H1 (cell line): ENCODE results near the gene CDC7. TPM values are rescaled to one million over a fixed set of nuclear protein-coding genes. Genes with fewer than 3 reads are reported as not detected.
A peak's percentile ranks its signal among the peaks of the same experiment; 100 is the strongest.

Experiments
- CTCF ChIA-PET: fragments of 300-600 bp; sonication (Branson Sonifier 250); formaldehyde crosslinking; loops from one replicate; lab custom pipeline; 2021; ENCODE audit not compliant: partially characterized antibody; lab: Charles Lee
- POLR2A ChIA-PET: fragments of 300-600 bp; sonication (Branson Sonifier 250); formaldehyde crosslinking; loops from one replicate; lab custom pipeline; 2021; ENCODE audit warnings: inconsistent platforms; ENCODE audit not compliant: partially characterized antibody; lab: Charles Lee
- DNase-seq, 2 experiments: peaks; one replicate each; pipeline versions ENCODE4 v3.0.0 to v3.0.0-alpha.2; 2010 to 2022; ENCODE audit warnings: low spot score in 2 of 2, low read depth in 1 of 2, mixed read lengths in 1 of 2
- FAIRE-seq: peaks from 2 replicates; lab custom pipeline; 2011; peaks lifted over from hg19 to GRCh38; lab: Jason Lieb, UNC
- H2AFZ ChIP-seq: 2 replicates; pipeline ENCODE4 v1.8.1; 2012; ENCODE audit warnings: low read length, inconsistent platforms
- H2AK5ac ChIP-seq: 2 replicates; pipeline ENCODE4 v1.6.1; 2013; ENCODE audit warnings: low read depth, low read length
- H2BK120ac ChIP-seq: replicated peaks from 2 replicates; pipeline ENCODE3; 2013; ENCODE audit warnings: low read depth, low read length, inconsistent platforms
- H2BK12ac ChIP-seq: 2 replicates; pipeline ENCODE4 v1.6.1; 2013; ENCODE audit warnings: low read depth, low read length
- H2BK15ac ChIP-seq: 2 replicates; pipeline ENCODE4 v1.6.1; 2013; ENCODE audit warnings: low read length
- H2BK20ac ChIP-seq: 2 replicates; pipeline ENCODE4 v1.6.1; 2013; ENCODE audit warnings: low read length
- H2BK5ac ChIP-seq: 2 replicates; pipeline ENCODE4 v1.6.1; 2013; ENCODE audit warnings: low read depth, low read length
- H3K14ac ChIP-seq: 2 replicates; pipeline ENCODE4 v1.6.1; 2013; ENCODE audit warnings: inconsistent platforms; ENCODE audit not compliant: insufficient read length
- H3K18ac ChIP-seq: 2 replicates; pipeline ENCODE4 v1.6.1; 2013; ENCODE audit warnings: low read length; ENCODE audit errors: extremely low read depth
- H3K23ac ChIP-seq: 2 replicates; pipeline ENCODE4 v1.6.1; 2013; ENCODE audit warnings: inconsistent platforms; ENCODE audit not compliant: insufficient read length
- H3K23me2 ChIP-seq: 2 replicates; pipeline ENCODE4 v1.6.1; 2013; ENCODE audit warnings: low read depth, low read length
- H3K27ac ChIP-seq: 2 replicates; pipeline ENCODE4 v1.6.1; 2011; ENCODE audit warnings: low read depth, low read length, inconsistent platforms
- H3K27me3 ChIP-seq, 4 experiments: replicated peaks in 1 of 4; 1 replicate in 1 of 4; 2 replicates in 3 of 4; pipeline versions ENCODE4 v1.6.1 to v1.8.1; 2011 to 2013; ENCODE audit warnings: low read length in 3 of 4, mild to moderate bottlenecking in 3 of 4, inconsistent platforms in 2 of 4, mixed read lengths in 2 of 4, moderate library complexity in 1 of 4; ENCODE audit not compliant: control insufficient read depth in 3 of 4, insufficient read depth in 3 of 4; ENCODE audit errors: extremely low read depth in 1 of 4
- H3K36me3 ChIP-seq, 4 experiments: 2 replicates each; pipeline versions ENCODE4 v1.6.1 to v1.8.1; 2011 to 2013; ENCODE audit warnings: mild to moderate bottlenecking in 4 of 4, low read length in 3 of 4, moderate library complexity in 2 of 4, control low read depth in 1 of 4, inconsistent platforms in 1 of 4; ENCODE audit not compliant: insufficient read depth in 4 of 4, control insufficient read depth in 2 of 4
- H3K4ac ChIP-seq: replicated peaks from 2 replicates; pipeline ENCODE3; 2013; ENCODE audit warnings: low read length, low read depth, mixed read lengths, inconsistent platforms; ENCODE audit not compliant: insufficient read length
- H3K4me1 ChIP-seq, 4 experiments: replicated peaks in 1 of 4; 1 replicate in 1 of 4; 2 replicates in 3 of 4; pipeline versions ENCODE4 v1.6.1 to v1.8.1; 2011 to 2013; ENCODE audit warnings: low read length in 3 of 4, inconsistent platforms in 2 of 4, mixed read lengths in 1 of 4; ENCODE audit not compliant: insufficient read depth in 4 of 4, control insufficient read depth in 3 of 4
- H3K4me2 ChIP-seq, 2 experiments: 2 replicates each; pipeline versions ENCODE4 v1.6.1 to v1.8.1; 2011 to 2013; ENCODE audit warnings: low read depth in 2 of 2, low read length in 2 of 2, control low read depth in 1 of 2, inconsistent platforms in 1 of 2, mild to moderate bottlenecking in 1 of 2; ENCODE audit not compliant: insufficient read depth in 1 of 2
- H3K4me3 ChIP-seq, 4 experiments: fragments of 200-600, 300-600 bp in 1 of 4; sonication (generic), shearing (Covaris generic), sonication (Bioruptor Twin) in 1 of 4; 2 replicates each; pipeline versions ENCODE4 v1.5.1 to v1.8.1; 2011 to 2016; ENCODE audit warnings: low read length in 4 of 4, low read depth in 3 of 4, control low read depth in 2 of 4, inconsistent platforms in 2 of 4, mild to moderate bottlenecking in 2 of 4, mixed read lengths in 1 of 4, moderate library complexity in 1 of 4; ENCODE audit not compliant: insufficient read depth in 2 of 4; ENCODE audit errors: extremely low read depth in 1 of 4
- H3K56ac ChIP-seq: replicated peaks from 2 replicates; pipeline ENCODE3; 2013; ENCODE audit warnings: low read depth, mild to moderate bottlenecking, mixed read lengths, low read length, inconsistent platforms; ENCODE audit not compliant: insufficient read length
- H3K79me1 ChIP-seq: 2 replicates; pipeline ENCODE4 v1.6.1; 2013; ENCODE audit warnings: low read depth, low read length, control low read depth
- H3K79me2 ChIP-seq, 2 experiments: 2 replicates each; pipeline versions ENCODE4 v1.6.1 to v1.8.1; 2012 to 2013; ENCODE audit warnings: low read length in 2 of 2, mild to moderate bottlenecking in 2 of 2, inconsistent platforms in 1 of 2; ENCODE audit not compliant: insufficient read depth in 2 of 2, control insufficient read depth in 1 of 2
- H3K9ac ChIP-seq, 4 experiments: replicated peaks in 1 of 4; 1 replicate in 1 of 4; 2 replicates in 3 of 4; pipeline versions ENCODE4 v1.6.1 to v1.8.1; 2011 to 2013; ENCODE audit warnings: low read depth in 3 of 4, low read length in 3 of 4, control low read depth in 2 of 4, mild to moderate bottlenecking in 2 of 4, moderate library complexity in 2 of 4, inconsistent platforms in 1 of 4; ENCODE audit errors: extremely low read depth in 1 of 4
- H3K9me3 ChIP-seq, 2 experiments: 2 replicates each; pipeline versions ENCODE4 v1.6.1 to v1.8.1; 2012 to 2013; ENCODE audit warnings: mild to moderate bottlenecking in 2 of 2, moderate library complexity in 2 of 2, control low read depth in 1 of 2, inconsistent platforms in 1 of 2, low read depth in 1 of 2, low read length in 1 of 2, mixed read lengths in 1 of 2; ENCODE audit not compliant: insufficient read depth in 2 of 2
- H4K20me1 ChIP-seq, 2 experiments: replicated peaks in 1 of 2; 2 replicates each; pipeline versions ENCODE3 to v1.8.1; 2011 to 2013; ENCODE audit warnings: inconsistent platforms in 2 of 2, low read length in 2 of 2, mild to moderate bottlenecking in 1 of 2; ENCODE audit not compliant: insufficient read depth in 2 of 2, control insufficient read depth in 1 of 2
- H4K5ac ChIP-seq: 2 replicates; pipeline ENCODE4 v1.6.1; 2013; ENCODE audit warnings: low read length, low read depth, mixed read lengths, inconsistent platforms; ENCODE audit not compliant: insufficient read length
- H4K8ac ChIP-seq: 2 replicates; pipeline ENCODE4 v1.8.0; 2013; ENCODE audit warnings: mild to moderate bottlenecking, moderate library complexity, low read length, inconsistent platforms; ENCODE audit not compliant: insufficient read depth; ENCODE audit errors: extremely low read depth
- H4K91ac ChIP-seq: replicated peaks from 2 replicates; pipeline ENCODE3; 2013; ENCODE audit warnings: low read length, mixed read lengths, inconsistent platforms; ENCODE audit not compliant: insufficient read length
- GTF2F1 ChIP-seq: IDR thresholded peaks from 2 replicates; pipeline ENCODE4 v1.6.1; 2012; ENCODE audit warnings: low read depth, low read length, improper control_type of control experiment, borderline replicate concordance
- NRF1 ChIP-seq: IDR thresholded peaks from 2 replicates; pipeline ENCODE4 v1.6.1; 2011; ENCODE audit warnings: mild to moderate bottlenecking, low read depth, low read length, improper control_type of control experiment
- TAF1 ChIP-seq: IDR thresholded peaks from 2 replicates; pipeline ENCODE4 v1.6.1; 2011; ENCODE audit warnings: mild to moderate bottlenecking, low read depth, low read length
- TCF12 ChIP-seq: IDR thresholded peaks from 2 replicates; pipeline ENCODE4 v1.6.1; 2011; ENCODE audit warnings: low read depth, mild to moderate bottlenecking, low read length
- WGBS, 2 experiments: shearing (Covaris generic) in 1 of 2; methylation state at CpG; one replicate each; pipeline versions ENCODE4 v1.1.6 to v1.1.7; 2013 to 2015; ENCODE audit warnings: low lambda C conversion rate in 2 of 2, mixed read lengths in 2 of 2, inconsistent platforms in 1 of 2, low coverage in 1 of 2, missing lambda C conversion rate in 1 of 2; ENCODE audit not compliant: insufficient replicate concordance in 2 of 2, insufficient coverage in 1 of 2, insufficient read length in 1 of 2; ENCODE audit errors: extremely low coverage in 1 of 2, missing lambda C conversion rate in 1 of 2; 5-methylcytosine and 5-hydroxymethylcytosine counted together
- long read RNA-seq, 2 experiments: library from RNA in 1 of 2; library from capped mRNA in 1 of 2; stranded (forward); transcript quantifications; one replicate each; pipeline ENCODE4 v2.0.0, GENCODE V29; 2021; ENCODE audit warnings: inconsistent platforms in 1 of 2
- polyA minus RNA-seq, 3 experiments: library from RNA; depleted of rRNA, polyadenylated mRNA; stranded (reverse); fragments of >200 nt; gene quantifications; 1 replicate in 2 of 3; 2 replicates in 1 of 3; pipeline ENCODE4 v1.2.3, GENCODE V29; 2011
- polyA plus RNA-seq, 7 experiments: library from polyadenylated mRNA; depleted of rRNA in 3 of 7; stranded (reverse) in 5 of 7; unstranded in 2 of 7; fragments of >200 nt in 5 of 7; fragments of 200-250 nt in 2 of 7; gene quantifications; 1 replicate in 5 of 7; 2 replicates in 1 of 7; 4 replicates in 1 of 7; pipeline versions ENCODE4 v1.2.1 to v1.2.3, GENCODE V29; 2011 to 2013; ENCODE audit warnings: missing spikeins in 2 of 7, mixed read lengths in 2 of 7
- total RNA-seq: library from RNA; stranded (reverse); fragmentation: NEBNext Ultra II Directional; extraction: Animal tissue kit (Norgen Biotek cat#: 25700); gene quantifications from 2 replicates; pipeline ENCODE4 v1.2.1, GENCODE V29; 2021
- TF ChIP-seq, protein P1 (sequence below), 3 experiments: IDR thresholded peaks; 1 replicate in 2 of 3; 2 replicates in 1 of 3; pipeline versions ENCODE4 v1.5.1 to v1.6.1; 2011; ENCODE audit warnings: low read length in 3 of 3, mild to moderate bottlenecking in 3 of 3, inconsistent platforms in 2 of 3, low read depth in 1 of 3, moderate library complexity in 1 of 3; ENCODE audit not compliant: insufficient read depth in 1 of 3; ENCODE audit errors: control extremely low read depth in 1 of 3

CDC7 gene
- total RNA-seq (34.4 and 36.4 TPM in 2 replicates), polyA plus RNA-seq (2011; rRNA removed) (7.7 and 12.2 TPM in 2 replicates), polyA minus RNA-seq (2011; rRNA and poly(A)+ RNA removed) (27.0 and 51.1 TPM in 2 replicates)
- polyA plus RNA-seq (2011; cell fraction: cytosol; rRNA removed): 20.2 TPM
- polyA plus RNA-seq (2011; cell fraction: nucleus; rRNA removed): 16.7 TPM
- polyA plus RNA-seq (2012, experiment 1 of 2): 18.4 to 31.0 TPM (median 25.6 TPM) in 4 replicates
- polyA plus RNA-seq (2012, experiment 2 of 2): 1.8 TPM
- 23.8 TPM for polyA plus RNA-seq (2013, experiment 1 of 2)
- 25.8 TPM for polyA plus RNA-seq (2013, experiment 2 of 2)
- polyA minus RNA-seq (2011; cell fraction: cytosol; rRNA and poly(A)+ RNA removed): 36.6 TPM
- 24.2 TPM for polyA minus RNA-seq (2011; cell fraction: nucleus; rRNA and poly(A)+ RNA removed)
- long read RNA-seq, experiment 1, transcript CDC7-201 (12 exons, 3,173 nt): major isoform, 6 of 26 reads
- long read RNA-seq, experiment 1, partial matches to known transcripts: 15 of 26 reads
- long read RNA-seq, experiment 1, other reads (novel, unspliced or antisense): 4 of 26 reads
- long read RNA-seq, experiment 2, transcript CDC7-201 (12 exons, 3,173 nt): major isoform, 16 of 34 reads
- long read RNA-seq, experiment 2, partial matches to known transcripts: 5 of 34 reads
- long read RNA-seq, experiment 2, other reads (novel, unspliced or antisense): 13 of 34 reads

- Histone ChIP-seq H2BK12ac (peak within 1 kb of the TSS; percentile 64; the same call in 1 of the 2 replicates), H3K4ac (peak within 1 kb of the TSS; percentile 58), H4K5ac (peak within 1 kb of the TSS; percentile 95), H2AFZ (peak within 1 kb of the TSS; percentile 99), H3K18ac (peak within 1 kb of the TSS; percentile 100), H3K14ac (no peak within 1 kb of the TSS), H3K56ac (peak within 1 kb of the TSS; percentile 99), H3K4me2 (peak within 1 kb of the TSS; percentile 78 to 91), H3K4me1 (peaks cover 2 to 14% (median 7%) of the 10 kb centered on the region in 4 experiments; a peak in 6 of 7 replicates), H2BK15ac (peak within 1 kb of the TSS; percentile 8; the same call in 1 of the 2 replicates), H3K79me2 (peaks cover 0 to 42% of the 10 kb centered on the region in 2 experiments; a peak in 3 of 4 replicates), H3K79me1 (no peaks in the 10 kb centered on the region), H2AK5ac (no peak within 1 kb of the TSS), H4K20me1 (no peaks in the 10 kb centered on the region), H3K9me3 (no peaks in the 10 kb centered on the region), H3K23ac (no peak within 1 kb of the TSS), H3K23me2 (no peaks in the 10 kb centered on the region; the same call in none of the 2 replicates), H3K27ac (peak within 1 kb of the TSS; percentile 99), H2BK120ac (peak within 1 kb of the TSS; percentile 34), H3K27me3 (no peaks in the 10 kb centered on the region), H2BK20ac (no peak within 1 kb of the TSS), H3K36me3 (peaks cover 0 to 6% (median 2%) of the 10 kb centered on the region in 4 experiments; a peak in 4 of 8 replicates), H3K9ac (peak within 1 kb of the TSS; percentile 90 to 99 (median 98)), H2BK5ac (peak within 1 kb of the TSS; percentile 92), H4K91ac (peak within 1 kb of the TSS; percentile 90), H3K4me3 (peak within 1 kb of the TSS; percentile 67 to 82 (median 76)), H4K8ac (peak within 1 kb of the TSS; percentile 99)
- CTCF ChIA-PET: interaction anchor here (0.5 to 3.2 kb wide), 12 partner anchors 10 to 335 kb away, joined by 3 to 11 read pairs (median 3); no protein-coding TSS in a partner anchor
- 1% methylated on average over 67 of the region's 68 CpGs; no CpG with 5 or more reads in 1 of the 2 experiments for WGBS, 2 experiments
- FAIRE-seq (peak; percentile 7), DNase-seq (peak; percentile 79 to 94)
- POLR2A ChIA-PET: interaction anchor here (0.6 to 3.9 kb wide), 14 partner anchors 9 to 479 kb away, joined by 3 to 17 read pairs (median 4); partner anchors contain the start of genes HFM1 and ZNF644
- TF ChIP-seq TCF12 (0 out of 2 replicates have a peak, but pooled peaks have one; percentile 27), GTF2F1 (no peak; the same call in 1 of the 2 replicates), NRF1 (peak; percentile 96), TAF1 (peak; percentile 84)
- TF ChIP-seq, protein P1, sequence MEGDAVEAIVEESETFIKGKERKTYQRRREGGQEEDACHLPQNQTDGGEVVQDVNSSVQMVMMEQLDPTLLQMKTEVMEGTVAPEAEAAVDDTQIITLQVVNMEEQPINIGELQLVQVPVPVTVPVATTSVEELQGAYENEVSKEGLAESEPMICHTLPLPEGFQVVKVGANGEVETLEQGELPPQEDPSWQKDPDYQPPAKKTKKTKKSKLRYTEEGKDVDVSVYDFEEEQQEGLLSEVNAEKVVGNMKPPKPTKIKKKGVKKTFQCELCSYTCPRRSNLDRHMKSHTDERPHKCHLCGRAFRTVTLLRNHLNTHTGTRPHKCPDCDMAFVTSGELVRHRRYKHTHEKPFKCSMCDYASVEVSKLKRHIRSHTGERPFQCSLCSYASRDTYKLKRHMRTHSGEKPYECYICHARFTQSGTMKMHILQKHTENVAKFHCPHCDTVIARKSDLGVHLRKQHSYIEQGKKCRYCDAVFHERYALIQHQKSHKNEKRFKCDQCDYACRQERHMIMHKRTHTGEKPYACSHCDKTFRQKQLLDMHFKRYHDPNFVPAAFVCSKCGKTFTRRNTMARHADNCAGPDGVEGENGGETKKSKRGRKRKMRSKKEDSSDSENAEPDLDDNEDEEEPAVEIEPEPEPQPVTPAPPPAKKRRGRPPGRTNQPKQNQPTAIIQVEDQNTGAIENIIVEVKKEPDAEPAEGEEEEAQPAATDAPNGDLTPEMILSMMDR (IDR thresholded peaks at IDR 0.05; ENCODE audit: control extremely low read depth in 1 of 3, insufficient read depth in 1 of 3, low read depth in 1 of 3, low read length in 3 of 3): peak; percentile 35 to 61 (median 57)
Measured at GRCh38 chr1:91500756-91501522, at the start of gene CDC7. Gene CDC7 (plus strand): TSS chr1:91500851. CDS start chr1:91501717, 866 bp downstream.
